GM12878 (cell line): Measurements from ENCODE around the gene POMT2. TPM values are rescaled to one million over a fixed set of nuclear protein-coding genes. Genes with fewer than 3 reads are reported as not detected.

ENCODE experiments used
- ATAC-seq: fragments of 200-7000 bp; cut with Tn5 transposase; 3 replicates; pipeline ENCODE4 v1.9.1; 2020; ENCODE audit warnings: mild to moderate bottlenecking, moderate library complexity
- BruUV-seq: library from RNA; stranded (reverse); fragments of 400-500 nt; replicated peaks from 2 replicates; lab custom pipeline; 2021; lab: Mats Ljungman, UMichigan
- CTCF ChIA-PET: fragments of 300-600 bp; sonication (Branson Sonifier 250); formaldehyde crosslinking; extraction: SDS; loops from one replicate; lab custom pipeline; 2021; ENCODE audit warnings: inconsistent platforms; lab: Yijun Ruan, JAX
- POLR2A ChIA-PET: fragments of 350-600 bp; formaldehyde crosslinking; extraction: SDS; loops from one replicate; lab custom pipeline; 2021; ENCODE audit warnings: inconsistent platforms; lab: Charles Lee
- RAD21 ChIA-PET: fragments of 300-600 bp; sonication (Branson Sonifier 250); formaldehyde crosslinking; loops from one replicate; lab custom pipeline; 2023; ENCODE audit warnings: antibody characterized with exemption; ENCODE audit not compliant: unreplicated experiment; lab: Charles Lee
- SMC1A ChIA-PET: fragments of 300-600 bp; sonication (Branson Sonifier 250); formaldehyde crosslinking; loops from one replicate; lab custom pipeline; 2023; ENCODE audit not compliant: unreplicated experiment, uncharacterized antibody; lab: Charles Lee
- DNase-seq: peaks from one replicate; pipeline ENCODE4 v3.0.0-alpha.2; 2011; ENCODE audit warnings: low read depth, low spot score
- FAIRE-seq: peaks from 3 replicates; lab custom pipeline; 2011; peaks lifted over from hg19 to GRCh38; lab: Jason Lieb, UNC
- H2AFZ ChIP-seq: 2 replicates; pipeline ENCODE4 v1.6.0; 2011; ENCODE audit warnings: low read depth, low read length, control low read depth; ENCODE audit not compliant: control insufficient read depth
- H3K27ac ChIP-seq: 2 replicates; pipeline ENCODE4 v1.5.1; 2011; ENCODE audit warnings: control low read depth; ENCODE audit not compliant: control insufficient read depth, insufficient read depth
- H3K27me3 ChIP-seq, 2 experiments: replicated peaks in 1 of 2; 2 replicates each; pipeline versions ENCODE4 v1.6.0 to v1.6.1; 2011; ENCODE audit warnings: low read length in 1 of 2; ENCODE audit not compliant: control insufficient read depth in 2 of 2, insufficient read depth in 2 of 2
- H3K36me3 ChIP-seq, 2 experiments: 2 replicates each; pipeline ENCODE4 v1.5.1; 2011; ENCODE audit warnings: low read length in 1 of 2; ENCODE audit not compliant: control insufficient read depth in 2 of 2, insufficient read depth in 2 of 2
- H3K4me1 ChIP-seq: 2 replicates; pipeline ENCODE4 v1.6.1; 2011; ENCODE audit warnings: mild to moderate bottlenecking, low read length, moderate library complexity, mixed read lengths; ENCODE audit not compliant: control insufficient read depth, insufficient read depth
- H3K4me2 ChIP-seq: 2 replicates; pipeline ENCODE4 v1.6.0; 2011; ENCODE audit warnings: control low read depth; ENCODE audit not compliant: control insufficient read depth, insufficient read depth
- H3K4me3 ChIP-seq: fragments of 200-600 bp; sonication (generic); 2 replicates; pipeline ENCODE4 v1.5.1; 2016
- H3K79me2 ChIP-seq: 2 replicates; pipeline ENCODE4 v1.6.0; 2011; ENCODE audit warnings: low read length; ENCODE audit not compliant: control insufficient read depth, insufficient read depth
- H3K9ac ChIP-seq: 2 replicates; pipeline ENCODE4 v1.8.0; 2011; ENCODE audit warnings: low read length, control low read depth, mixed read lengths; ENCODE audit not compliant: control insufficient read depth, insufficient read depth
- H3K9me3 ChIP-seq: replicated peaks from 3 replicates; pipeline ENCODE4 v1.5.1; 2011; ENCODE audit warnings: mild to moderate bottlenecking, low read length; ENCODE audit not compliant: control insufficient read depth, insufficient read depth
- H4K20me1 ChIP-seq: 2 replicates; pipeline ENCODE4 v1.6.0; 2011; ENCODE audit not compliant: control insufficient read depth, insufficient read depth
- CEBPB ChIP-seq, 2 experiments: fragments of 150-350 bp in 1 of 2; IDR thresholded peaks; 2 replicates each; pipeline ENCODE4 v1.6.1; 2012 to 2014; ENCODE audit warnings: low read depth in 2 of 2, low read length in 2 of 2, borderline replicate concordance in 1 of 2, inconsistent platforms in 1 of 2
- CHD2 ChIP-seq: IDR thresholded peaks from 2 replicates; pipeline ENCODE4 v1.6.1; 2011; ENCODE audit warnings: low read depth, low read length, improper control_type of control experiment, borderline replicate concordance
- GATAD2B ChIP-seq: fragments of 450-650 bp; conservative IDR thresholded peaks from 2 replicates; pipeline ENCODE4 v1.6.1; 2017; ENCODE audit warnings: low read depth, mild to moderate bottlenecking, moderate library complexity
- JUND ChIP-seq: IDR thresholded peaks from 2 replicates; pipeline ENCODE4 v1.6.1; 2012; ENCODE audit warnings: low read depth, mild to moderate bottlenecking, low read length, improper control_type of control experiment, moderate library complexity
- MTA2 ChIP-seq: fragments of 450-650 bp; IDR thresholded peaks from 2 replicates; pipeline ENCODE4 v1.6.1; 2016; ENCODE audit warnings: low read depth, mild to moderate bottlenecking, moderate library complexity
- PAX5 ChIP-seq: IDR thresholded peaks from 2 replicates; pipeline ENCODE4 v1.6.1; 2011; ENCODE audit warnings: low read depth, low read length, borderline replicate concordance
- POLR2AphosphoS5 ChIP-seq: IDR thresholded peaks from 2 replicates; pipeline ENCODE4 v1.6.1; 2011; ENCODE audit warnings: mild to moderate bottlenecking, low read length, inconsistent platforms
- RB1 ChIP-seq: fragments of 450-650 bp; formaldehyde crosslinking; IDR thresholded peaks from 2 replicates; pipeline ENCODE4 v1.6.1; 2017; ENCODE audit warnings: mild to moderate bottlenecking, borderline replicate concordance
- RELA ChIP-seq: fragments of 450-650 bp; IDR thresholded peaks from 2 replicates; pipeline ENCODE4 v1.8.0; 2014; ENCODE audit warnings: borderline replicate concordance; ENCODE audit not compliant: partially characterized antibody
- SIN3A ChIP-seq: IDR thresholded peaks from 2 replicates; pipeline ENCODE4 v1.6.1; 2012; ENCODE audit warnings: low read depth, low read length, improper control_type of control experiment
- SMARCA5 ChIP-seq: fragments of 450-650 bp; IDR thresholded peaks from 2 replicates; pipeline ENCODE4 v1.6.1; 2017; ENCODE audit warnings: mild to moderate bottlenecking
- SMC3 ChIP-seq: IDR thresholded peaks from 2 replicates; pipeline ENCODE4 v1.6.1; 2011; ENCODE audit warnings: low read length, improper control_type of control experiment, borderline replicate concordance
- SPI1 ChIP-seq: IDR thresholded peaks from 2 replicates; pipeline ENCODE4 v1.6.1; 2011; ENCODE audit warnings: low read depth, mild to moderate bottlenecking, low read length, moderate library complexity, borderline replicate concordance; ENCODE audit not compliant: insufficient read depth
- TCF12 ChIP-seq: IDR thresholded peaks from 2 replicates; pipeline ENCODE4 v1.6.1; 2011; ENCODE audit warnings: low read depth, mild to moderate bottlenecking, low read length
- TCF7 ChIP-seq: IDR thresholded peaks from 2 replicates; pipeline ENCODE4 v1.6.1; 2014; ENCODE audit warnings: antibody characterized with exemption, borderline replicate concordance
- USF1 ChIP-seq: IDR thresholded peaks from 2 replicates; pipeline ENCODE4 v1.6.1; 2011; ENCODE audit warnings: borderline replicate concordance, low read depth, mild to moderate bottlenecking, moderate library complexity, mixed read lengths, low read length; ENCODE audit not compliant: insufficient read depth; ENCODE audit errors: extremely low read length
- ZNF274 ChIP-seq: IDR thresholded peaks from one replicate; pipeline ENCODE4 v1.8.0; 2011; ENCODE audit not compliant: insufficient read length, insufficient read depth
- ZNF687 ChIP-seq: fragments of 450-650 bp; IDR thresholded peaks from 2 replicates; pipeline ENCODE4 v1.6.1; 2017; ENCODE audit warnings: mild to moderate bottlenecking, moderate library complexity
- ZZZ3 ChIP-seq: IDR thresholded peaks from 2 replicates; pipeline ENCODE4 v1.6.1; 2011; ENCODE audit warnings: low read depth; ENCODE audit not compliant: control insufficient read depth, insufficient read length
- WGBS: methylation state at CpG from one replicate; pipeline ENCODE4 v1.1.6; 2016; ENCODE audit warnings: low lambda C conversion rate; ENCODE audit not compliant: insufficient replicate concordance, insufficient coverage; ENCODE audit errors: missing lambda C conversion rate; 5-methylcytosine and 5-hydroxymethylcytosine counted together
- in situ Hi-C: fragments of 300-500 bp; cut with MboI; formaldehyde crosslinking; loops from 9 replicates; pipeline ENCODE4 v1.14.3; 2018; ENCODE audit warnings: mixed read lengths
- intact Hi-C: fragments of 100-400 bp; cut with micrococcal nuclease; formaldehyde crosslinking; loops from one replicate; pipeline ENCODE4 v1.14.2; 2022; ENCODE audit not compliant: unreplicated experiment
- polyA plus RNA-seq, 11 experiments: library from polyadenylated mRNA; depleted of rRNA in 4 of 11; unstranded in 6 of 11; stranded (reverse) in 5 of 11; fragments of >200 nt; fragmentation: Nextera tagmentation in 4 of 11; fragmentation: Illumina TruSeq in 1 of 11; extraction: Ambion mirVana in 4 of 11; extraction: Trizol in 1 of 11; gene quantifications; 1 replicate in 1 of 11; 2 replicates in 10 of 11; pipeline versions ENCODE4 v1.2.1 to v1.2.3, GENCODE V29; 2011 to 2016; ENCODE audit warnings: inconsistent platforms in 2 of 11, missing spikeins in 2 of 11, low read depth in 1 of 11
- total RNA-seq, 4 experiments: library from RNA; depleted of rRNA in 3 of 4; stranded (reverse); fragments of >200 nt in 3 of 4; fragmentation: Illumina TruSeq in 1 of 4; extraction: Trizol in 1 of 4; gene quantifications; 2 replicates each; pipeline versions ENCODE4 v1.2.1 to v1.2.3, GENCODE V29; 2013 to 2021

Gene POMT2
- total and polyA plus RNA-seq, 10 of the 15 experiments (the other 5 are each of a cell fraction or from before 2014, with no cell fraction given), result 0.23 to 13.9 (median 6.5) TPM

GRCh38 chr14:77259025-77259715, 61.5 kb downstream of the POMT2 start:
- H2AFZ ChIP-seq, result no peak overlapping the region
- no peak overlapping the region for H3K4me2 ChIP-seq
- ChIA-PET POLR2A (no interaction called here), CTCF (no interaction called here), SMC1A (no interaction called here), RAD21 (no interaction called here)
- no peak for DNase-seq
- H3K4me3 ChIP-seq, result no peak overlapping the region
- no peak overlapping the region for H3K27ac ChIP-seq
- WGBS, result 25% methylated on average over 9 of the region's 11 CpGs
- no peaks in the 10 kb centered on the region for H3K4me1 ChIP-seq
- intact Hi-C loops (no loop called here), in situ Hi-C loops (no loop called here)
- H3K27me3 ChIP-seq, result peaks cover 0 to 5% of the 10 kb centered on the region in 2 experiments; a peak in 3 of 4 replicates
- no peaks in the 10 kb centered on the region for H4K20me1 ChIP-seq
- no peak for ATAC-seq
- no TSS peak for BruUV-seq
- H3K79me2 ChIP-seq, result no peaks in the 10 kb centered on the region
- H3K36me3 ChIP-seq, result no peaks in the 10 kb centered on the region
- no peak for FAIRE-seq
- H3K9ac ChIP-seq, result no peak overlapping the region
- TF ChIP-seq JUND, result no peak
- TF ChIP-seq CHD2, result no peak
- TF ChIP-seq RB1, result no peak
- TF ChIP-seq SMARCA5, result no peak
- TF ChIP-seq PAX5, result no peak
- no peak for TF ChIP-seq SIN3A
- no peak for TF ChIP-seq ZNF274
- no peak for TF ChIP-seq SMC3
- TF ChIP-seq USF1, result no peak
- no peak for TF ChIP-seq ZZZ3
- TF ChIP-seq TCF7, result no peak
- no peak for TF ChIP-seq RELA
- no peak for TF ChIP-seq GATAD2B
- no peak for TF ChIP-seq SPI1
- no peak for TF ChIP-seq TCF12
- no peak for TF ChIP-seq ZNF687
- no peak for TF ChIP-seq POLR2AphosphoS5
- TF ChIP-seq CEBPB (IDR thresholded peaks at IDR 0.05; ENCODE audit: borderline replicate concordance in 1 of 2, low read depth in 2 of 2, low read length in 2 of 2), result no peak
- TF ChIP-seq MTA2, result no peak
- no peaks in the 10 kb centered on the region for H3K9me3 ChIP-seq
